Ascending aorta (tissue), 2 donors: ENCODE data around the gene NTF3. TPM values are rescaled to one million over a fixed set of nuclear protein-coding genes. Genes with fewer than 3 reads are reported as not detected.

Experiments
- DNase-seq, 2 donors: peaks; one replicate each; pipeline ENCODE4 v3.0.0-alpha.2; 2019; ENCODE audit warnings: low spot score in 2 of 2
- H3K27ac ChIP-seq, 2 donors: fragments of 200-600 bp; sonication (generic); one replicate each; pipeline ENCODE4 v1.5.1; 2016 to 2017; ENCODE audit warnings: mild to moderate bottlenecking in 1 of 2
- H3K27me3 ChIP-seq: fragments of 200-600 bp; sonication (generic); one replicate; pipeline ENCODE4 v1.5.1; 2017
- H3K36me3 ChIP-seq, 2 donors: fragments of 200-600 bp; sonication (generic); one replicate each; pipeline ENCODE4 v1.5.1; 2016
- H3K4me1 ChIP-seq, 2 donors: fragments of 200-600 bp; sonication (generic); one replicate each; pipeline ENCODE4 v1.5.1; 2016 to 2017; ENCODE audit warnings: mild to moderate bottlenecking in 1 of 2
- H3K4me3 ChIP-seq, 2 donors: fragments of 200-600 bp; sonication (generic); one replicate each; pipeline ENCODE4 v1.5.1; 2016 to 2017; ENCODE audit warnings: mild to moderate bottlenecking in 1 of 2
- H3K9me3 ChIP-seq, 2 donors: fragments of 200-600 bp; sonication (generic); one replicate each; pipeline ENCODE4 v1.5.1; 2016
- CTCF ChIP-seq, 3 experiments: fragments of 200-600 bp in 2 of 3; fragments of 450-650 bp in 1 of 3; sonication (generic) in 2 of 3; IDR thresholded peaks; one replicate each; pipeline ENCODE4 v1.5.1; 2016 to 2019; ENCODE audit warnings: antibody characterized with exemption in 3 of 3, mild to moderate bottlenecking in 1 of 3, moderate library complexity in 1 of 3
- intact Hi-C: fragments of 100-400 bp; cut with DNase I; formaldehyde crosslinking; loops from one replicate; pipeline ENCODE4 v1.15.1; 2023
- total RNA-seq: library from RNA; depleted of rRNA; stranded (reverse); fragments of >200 nt; gene quantifications from one replicate; pipeline ENCODE4 v1.1.0, GENCODE V29; 2016

NTF3 gene
- total RNA-seq, 1 donor from 2014 or later: 58.9 TPM

- no peaks in the 10 kb centered on the region for H3K9me3 ChIP-seq
- no peak overlapping the region for H3K27ac ChIP-seq
- no peaks in the 10 kb centered on the region for H3K4me1 ChIP-seq
- H3K4me3 ChIP-seq: no peak overlapping the region
- H3K27me3 ChIP-seq: no peaks in the 10 kb centered on the region
- no peaks in the 10 kb centered on the region for H3K36me3 ChIP-seq
- intact Hi-C loops: no loop called here
- no peak for TF ChIP-seq CTCF (IDR thresholded peaks at IDR 0.05)
- DNase-seq: no peak
Observed at GRCh38 chr12:5521456-5522325, 89.8 kb downstream of the NTF3 start.

DNA sequence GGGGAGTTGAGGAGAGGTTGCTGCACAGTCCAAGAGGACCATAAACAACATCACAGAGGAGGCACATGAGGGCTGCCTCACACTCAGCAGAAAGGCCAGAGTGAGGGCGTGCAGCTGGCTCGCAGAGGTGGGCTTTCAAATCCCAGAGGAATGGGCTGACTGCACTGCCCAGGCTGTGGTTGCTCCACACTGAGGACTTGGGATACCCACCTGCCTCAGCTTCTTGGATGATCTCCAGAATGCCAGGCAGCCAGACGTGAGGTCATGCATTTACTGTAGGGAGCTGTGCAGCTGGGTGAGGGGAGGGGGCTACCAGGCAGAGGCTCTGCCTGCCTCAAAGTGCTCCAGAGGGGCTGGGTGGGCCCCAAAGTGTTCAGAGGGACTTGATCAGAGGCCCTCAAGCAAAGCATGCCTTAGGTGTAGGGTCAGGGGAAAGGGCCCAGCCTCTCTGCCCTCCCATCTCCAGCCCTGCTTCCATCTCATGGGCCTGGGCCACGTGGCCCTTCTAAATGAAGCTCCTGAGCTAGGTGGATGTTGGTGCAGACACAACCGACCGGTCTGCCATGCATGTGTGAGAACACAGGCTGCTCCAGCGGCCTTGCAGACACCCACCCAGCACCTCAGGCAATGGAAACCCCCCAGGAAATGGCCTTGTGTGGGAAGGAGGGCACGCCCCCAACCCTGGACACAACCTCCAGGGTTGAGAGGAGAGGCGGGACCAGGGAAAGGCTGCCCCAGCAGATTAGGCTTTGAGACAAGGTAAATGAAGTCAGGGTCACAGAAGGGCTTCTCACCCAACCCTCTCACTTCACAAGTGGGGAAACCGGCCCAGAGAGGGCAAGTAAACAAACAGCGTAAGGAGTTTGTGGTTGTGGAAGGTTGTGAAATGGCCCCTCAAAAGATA lies 90.8 kb downstream of the NTF3 start:
- no peak for DNase-seq
- H3K36me3 ChIP-seq: no peaks in the 10 kb centered on the region
- H3K4me1 ChIP-seq: no peaks in the 10 kb centered on the region
- no peak overlapping the region for H3K4me3 ChIP-seq
- no peaks in the 10 kb centered on the region for H3K9me3 ChIP-seq
- no peak overlapping the region for H3K27ac ChIP-seq
- intact Hi-C loops: no loop called here
- H3K27me3 ChIP-seq: no peaks in the 10 kb centered on the region
- TF ChIP-seq CTCF (IDR thresholded peaks at IDR 0.05): no peak

GRCh38 chr12:5523396-5524115 lies 91.6 kb downstream of the NTF3 start:
- H3K27me3 ChIP-seq: no peaks in the 10 kb centered on the region
- intact Hi-C loops: no loop called here
- H3K9me3 ChIP-seq: no peaks in the 10 kb centered on the region
- DNase-seq: no peak
- H3K36me3 ChIP-seq: no peaks in the 10 kb centered on the region
- H3K4me3 ChIP-seq: no peak overlapping the region
- no peaks in the 10 kb centered on the region for H3K4me1 ChIP-seq
- no peak for TF ChIP-seq CTCF (IDR thresholded peaks at IDR 0.05)
- no peak overlapping the region for H3K27ac ChIP-seq

GRCh38 chr12:5524116-5524768 lies 92.3 kb downstream of the NTF3 start:
- intact Hi-C loops: no loop called here
- H3K27me3 ChIP-seq: no peaks in the 10 kb centered on the region
- no peaks in the 10 kb centered on the region for H3K9me3 ChIP-seq
- no peak overlapping the region for H3K4me3 ChIP-seq
- H3K4me1 ChIP-seq: no peaks in the 10 kb centered on the region
- no peak overlapping the region for H3K27ac ChIP-seq
- no peaks in the 10 kb centered on the region for H3K36me3 ChIP-seq
- TF ChIP-seq CTCF (IDR thresholded peaks at IDR 0.05): no peak
- DNase-seq: no peak
